Immature natural killer cell (primary cell): ENCODE results near the gene ADRM1. TPM values are rescaled to one million over a fixed set of nuclear protein-coding genes. Genes with fewer than 3 reads are reported as not detected.

Experiments used
- DNase-seq, 3 donors: peaks; one replicate each; pipeline ENCODE4 v3.0.0; 2022; ENCODE audit warnings: mixed read lengths in 1 of 3
- H3K27ac Mint-ChIP-seq, 6 donors: one replicate each; pipeline ENCODE4 v1.8.0; 2020; ENCODE audit warnings: mixed read lengths in 6 of 6, mild to moderate bottlenecking in 5 of 6, inconsistent platforms in 4 of 6, moderate library complexity in 3 of 6
- H3K27me3 Mint-ChIP-seq, 3 donors: one replicate each; pipeline ENCODE4 v1.8.0; 2020 to 2021; ENCODE audit warnings: low read depth in 3 of 3, mild to moderate bottlenecking in 3 of 3, mixed read lengths in 3 of 3, moderate library complexity in 3 of 3, inconsistent platforms in 1 of 3
- H3K36me3 Mint-ChIP-seq, 3 donors: one replicate each; pipeline ENCODE4 v1.8.0; 2020; ENCODE audit warnings: mixed read lengths in 3 of 3, inconsistent platforms in 2 of 3, mild to moderate bottlenecking in 2 of 3
- H3K4me1 Mint-ChIP-seq, 2 donors: one replicate each; pipeline ENCODE4 v1.8.0; 2020; ENCODE audit warnings: inconsistent platforms in 2 of 2, mild to moderate bottlenecking in 2 of 2, mixed read lengths in 2 of 2, moderate library complexity in 1 of 2
- H3K4me3 Mint-ChIP-seq, 5 donors: one replicate each; pipeline ENCODE4 v1.8.0; 2020; ENCODE audit warnings: mild to moderate bottlenecking in 5 of 5, mixed read lengths in 5 of 5, inconsistent platforms in 3 of 5, moderate library complexity in 3 of 5
- H3K9me3 Mint-ChIP-seq, 6 donors: one replicate each; pipeline ENCODE4 v1.8.0; 2020; ENCODE audit warnings: mild to moderate bottlenecking in 6 of 6, mixed read lengths in 6 of 6, inconsistent platforms in 4 of 6, moderate library complexity in 3 of 6
- polyA plus RNA-seq, 3 donors: library from polyadenylated mRNA; unstranded; fragments of 300-500 nt; fragmentation: Illumina TruSeq; gene quantifications; one replicate each; pipeline ENCODE4 v1.2.3, GENCODE V29; 2021

The ADRM1 gene
- polyA plus RNA-seq, 3 donors from 2014 or later, result 97.2 to 132 (median 108) TPM

DNA sequence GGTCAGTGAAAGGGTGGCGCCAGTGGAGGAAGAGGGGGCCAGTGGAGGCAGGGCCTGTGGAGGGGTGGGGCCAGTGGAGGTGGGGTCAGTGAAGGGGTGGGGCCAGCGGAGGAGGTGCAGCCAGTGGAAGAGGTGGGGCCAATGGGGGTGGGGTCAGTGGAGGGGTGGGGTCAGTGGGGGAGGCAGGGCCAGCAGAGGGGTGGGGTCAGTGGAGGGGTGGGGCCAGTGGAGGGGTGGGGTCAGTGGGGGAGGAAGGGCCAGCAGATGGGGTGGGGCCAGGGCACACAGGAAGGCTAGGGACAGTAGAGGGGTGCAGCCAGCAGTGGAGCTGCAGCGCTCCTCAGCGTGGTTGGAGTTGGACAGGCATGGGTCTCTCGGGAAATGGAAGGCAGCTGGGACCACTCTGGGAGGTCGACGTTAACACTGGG, 18.7 kb downstream of the ADRM1 start:
- Mint-ChIP-seq H3K27ac (no peak overlapping the region), H3K4me1 (no peaks in the 10 kb centered on the region), H3K9me3 (no peaks in the 10 kb centered on the region), H3K4me3 (no peak overlapping the region), H3K27me3 (peaks cover 0 to 8% (median 0%) of the 10 kb centered on the region in 3 donors), H3K36me3 (no peaks in the 10 kb centered on the region)
- DNase-seq, result peak in 1 of 3 donors; percentile 19

DNA sequence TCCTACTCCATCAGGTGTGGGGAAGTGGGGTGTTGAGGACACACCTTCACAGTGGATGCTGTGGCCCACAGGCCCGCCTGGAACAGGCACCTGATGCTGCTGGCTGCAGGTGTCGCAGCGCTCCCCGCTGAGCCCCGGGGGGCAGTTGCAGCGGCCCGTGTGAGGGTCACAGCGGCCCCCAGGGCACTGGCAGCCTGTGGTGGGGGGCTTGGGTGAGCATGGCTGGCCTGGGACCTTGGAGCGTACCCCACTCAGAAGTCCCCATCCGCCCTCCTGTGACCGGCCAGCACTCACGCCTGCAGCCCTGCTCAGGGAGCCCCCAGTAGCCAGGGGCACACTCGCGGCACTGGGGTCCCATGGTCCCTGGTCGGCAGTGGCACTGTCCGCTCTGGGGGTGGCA, 19.2 kb downstream of the ADRM1 start:
- DNase-seq, result no peak
- Mint-ChIP-seq H3K27ac (no peak overlapping the region), H3K4me1 (no peaks in the 10 kb centered on the region), H3K27me3 (peaks cover 0 to 8% (median 0%) of the 10 kb centered on the region in 3 donors), H3K9me3 (no peaks in the 10 kb centered on the region), H3K4me3 (no peak overlapping the region), H3K36me3 (no peaks in the 10 kb centered on the region)

DNA sequence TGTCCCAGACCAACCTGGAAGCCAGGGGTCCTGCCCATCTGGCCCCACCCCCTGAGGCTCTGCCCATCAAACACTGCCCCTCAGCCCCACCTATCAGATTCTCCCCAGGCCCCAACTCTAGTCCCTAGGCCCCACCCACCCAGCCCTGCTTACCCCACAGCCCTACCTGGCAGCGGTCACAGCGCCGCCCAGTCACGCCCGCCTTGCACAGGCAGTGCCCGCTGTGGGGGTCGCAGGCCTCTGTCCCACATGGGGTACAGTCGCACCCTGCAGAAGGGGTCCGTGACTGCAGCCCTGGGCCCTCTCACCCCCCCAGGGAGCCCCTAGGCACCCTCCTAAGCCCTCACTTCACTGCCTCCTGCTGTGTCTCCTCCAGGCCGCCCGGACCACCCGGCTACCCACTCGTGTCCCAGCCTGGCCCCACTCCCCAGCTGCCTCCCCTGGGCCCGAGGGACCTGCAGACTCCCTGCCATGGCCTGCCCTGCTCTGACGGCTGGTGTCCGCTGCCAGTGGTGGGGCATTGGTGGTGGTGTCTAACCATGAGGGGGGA, 19.8 kb downstream of the ADRM1 start:
- Mint-ChIP-seq H3K27ac (no peak overlapping the region), H3K27me3 (peaks cover 0 to 8% (median 0%) of the 10 kb centered on the region in 3 donors), H3K4me1 (no peaks in the 10 kb centered on the region), H3K4me3 (no peak overlapping the region), H3K36me3 (no peaks in the 10 kb centered on the region), H3K9me3 (no peaks in the 10 kb centered on the region)
- DNase-seq, result no peak

DNA sequence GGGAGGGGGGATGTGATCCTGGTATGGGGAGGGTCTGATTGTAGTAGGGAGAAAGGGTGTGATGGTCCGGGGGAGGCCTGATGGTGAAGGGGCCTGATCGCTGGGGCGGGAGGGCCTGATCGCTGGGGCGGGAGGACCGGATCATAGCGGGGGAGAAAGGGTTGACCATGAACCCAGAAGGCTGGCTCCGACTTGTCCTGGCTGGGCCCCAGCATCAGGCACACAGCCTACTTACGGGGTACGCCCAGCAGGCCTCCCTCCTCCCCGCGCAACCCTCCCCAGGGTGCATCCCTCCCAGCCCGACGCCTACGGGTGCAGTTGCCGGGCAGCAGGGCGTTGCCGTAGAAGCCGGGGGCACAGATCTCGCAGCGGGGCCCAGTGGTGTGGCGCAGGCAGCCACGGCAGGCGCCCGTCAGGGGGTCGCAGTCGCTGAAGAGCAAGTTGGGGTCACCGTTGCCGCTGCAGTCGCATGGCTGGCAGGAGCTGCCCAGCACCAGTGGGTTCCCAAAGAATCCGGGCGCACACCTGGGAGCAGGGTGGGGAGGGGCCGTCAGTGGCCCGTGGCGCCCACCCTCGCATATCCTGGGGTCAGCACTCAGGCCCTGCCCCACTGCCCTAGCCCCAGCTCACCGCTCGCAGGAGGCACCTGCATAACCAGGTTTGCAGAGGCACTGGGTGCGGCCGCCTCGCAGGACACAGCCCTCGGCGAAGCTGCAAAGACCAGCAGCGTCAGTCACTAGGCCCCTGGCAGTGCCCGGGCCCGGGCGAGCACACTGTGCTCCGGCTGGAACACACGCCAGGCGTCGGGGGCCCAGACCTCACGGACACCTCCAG, 20.6 kb downstream of the ADRM1 start:
- Mint-ChIP-seq H3K27ac (no peak overlapping the region), H3K9me3 (no peaks in the 10 kb centered on the region), H3K4me3 (no peak overlapping the region), H3K36me3 (no peaks in the 10 kb centered on the region), H3K4me1 (no peaks in the 10 kb centered on the region), H3K27me3 (peaks cover 0 to 8% (median 0%) of the 10 kb centered on the region in 3 donors)
- DNase-seq, result no peak

DNA sequence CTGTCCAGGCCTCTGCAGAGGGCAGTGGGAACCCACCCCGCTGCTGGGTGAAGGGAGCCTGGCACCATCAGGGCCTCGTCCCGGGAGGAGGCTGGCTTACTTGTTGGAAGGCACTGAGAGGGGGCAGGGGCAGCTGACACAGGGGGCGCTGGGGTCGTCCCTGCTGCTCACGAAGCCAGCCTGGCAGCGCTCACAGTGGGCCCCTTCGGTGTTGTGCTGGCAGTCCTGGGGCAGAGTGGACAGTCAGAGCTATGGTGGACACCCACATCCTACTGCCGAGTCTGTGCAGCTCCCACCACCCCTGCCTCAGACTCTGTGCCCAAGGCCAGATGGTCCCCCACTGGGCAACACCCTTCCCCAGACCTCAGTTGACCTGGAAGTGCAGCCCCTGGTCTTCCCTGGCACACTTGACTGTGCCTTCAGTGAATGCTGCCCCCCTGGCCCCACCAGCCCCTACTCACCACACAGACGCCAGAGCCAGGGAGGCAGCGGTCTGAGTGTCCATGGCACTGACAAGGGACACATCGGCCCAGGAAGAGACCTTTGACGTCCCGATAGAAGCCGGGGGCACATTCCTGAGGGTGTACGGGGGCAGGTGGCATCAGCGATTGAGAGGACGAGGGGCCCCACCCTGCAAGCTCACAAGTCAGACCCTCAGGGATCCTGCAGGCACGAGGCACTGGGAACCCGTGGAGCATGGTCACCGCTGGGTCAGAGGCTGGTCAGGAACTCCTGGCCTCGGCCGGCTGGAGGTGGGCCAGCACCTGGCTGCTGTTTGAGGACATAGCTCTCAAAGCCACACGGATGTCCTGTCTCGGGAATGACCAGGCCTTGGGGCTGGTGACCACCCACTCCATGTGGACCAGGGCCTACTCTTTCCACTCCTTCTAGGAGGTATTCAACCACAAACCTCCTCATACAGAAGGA, 21.4 kb downstream of the ADRM1 start:
- DNase-seq, result no peak
- no peaks in the 10 kb centered on the region for H3K36me3 Mint-ChIP-seq
- no peaks in the 10 kb centered on the region for H3K9me3 Mint-ChIP-seq
- no peak overlapping the region for H3K4me3 Mint-ChIP-seq
- no peak overlapping the region for H3K27ac Mint-ChIP-seq
- peaks cover 0 to 6% (median 0%) of the 10 kb centered on the region in 3 donors for H3K27me3 Mint-ChIP-seq
- no peaks in the 10 kb centered on the region for H3K4me1 Mint-ChIP-seq

DNA sequence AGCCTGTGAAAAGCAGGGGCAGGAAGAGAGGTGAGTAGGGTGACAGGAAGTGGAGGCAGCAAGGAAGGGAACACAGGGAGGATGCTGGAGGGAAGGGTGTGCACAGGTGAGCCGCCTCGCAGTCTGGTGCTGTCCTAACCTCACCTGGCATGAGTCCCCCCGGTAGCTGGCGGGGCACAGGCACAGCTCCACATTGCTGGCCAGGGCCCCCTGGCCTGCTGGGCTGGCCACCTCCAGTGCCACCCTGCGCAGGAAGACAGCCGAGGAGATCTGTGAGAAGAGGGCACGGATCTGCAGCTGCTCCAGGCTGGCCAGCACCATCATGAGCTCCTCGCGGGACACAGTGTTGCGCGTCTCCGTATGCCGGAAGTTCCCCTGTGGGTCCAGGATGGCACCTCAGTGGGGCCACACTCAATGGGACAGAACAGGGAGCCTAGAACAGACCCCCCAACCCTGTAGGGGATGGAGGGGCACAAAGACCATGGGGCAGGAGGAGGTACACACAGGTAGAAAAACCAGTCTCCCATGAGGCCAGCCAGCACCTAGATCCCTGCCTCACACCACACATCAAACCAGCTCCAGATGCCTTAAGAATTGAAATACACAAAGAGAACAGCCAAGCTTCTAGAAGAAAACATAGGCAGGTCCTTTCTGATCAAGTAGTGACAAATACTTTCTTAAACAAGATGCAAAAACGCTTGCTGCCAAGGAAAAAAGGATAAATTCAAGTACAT, 22.5 kb downstream of the ADRM1 start:
- H3K36me3 Mint-ChIP-seq, result no peaks in the 10 kb centered on the region
- no peak overlapping the region for H3K27ac Mint-ChIP-seq
- H3K9me3 Mint-ChIP-seq, result no peaks in the 10 kb centered on the region
- no peaks in the 10 kb centered on the region for H3K4me1 Mint-ChIP-seq
- no peak for DNase-seq
- peaks cover 0 to 2% (median 0%) of the 10 kb centered on the region in 3 donors for H3K27me3 Mint-ChIP-seq
- no peak overlapping the region for H3K4me3 Mint-ChIP-seq

DNA sequence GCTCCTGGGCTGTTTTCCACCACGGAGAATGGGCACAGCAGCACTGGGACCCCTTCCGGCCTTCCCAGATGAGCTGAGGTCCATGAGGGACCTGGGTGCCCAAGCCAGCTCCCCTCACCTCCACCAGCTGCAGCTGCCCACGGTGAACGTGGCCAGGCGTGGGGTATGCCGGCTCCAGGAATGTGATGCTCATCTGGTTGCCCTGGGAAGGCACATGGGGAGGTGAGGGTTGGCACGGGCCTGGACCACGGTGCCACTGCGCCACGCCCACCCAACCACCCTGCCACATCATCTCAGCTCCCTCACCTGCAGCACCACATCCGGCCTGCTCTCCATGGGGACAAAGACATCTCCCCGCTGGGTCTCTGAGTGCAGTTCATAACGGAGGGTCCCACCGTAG, 23.8 kb downstream of the ADRM1 start:
- Mint-ChIP-seq H3K4me3 (no peak overlapping the region), H3K36me3 (no peaks in the 10 kb centered on the region), H3K27me3 (peaks cover 0 to 2% (median 0%) of the 10 kb centered on the region in 3 donors), H3K27ac (no peak overlapping the region), H3K4me1 (no peaks in the 10 kb centered on the region), H3K9me3 (peaks cover 0 to 1% (median 0%) of the 10 kb centered on the region in 6 donors)
- DNase-seq, result no peak

DNA sequence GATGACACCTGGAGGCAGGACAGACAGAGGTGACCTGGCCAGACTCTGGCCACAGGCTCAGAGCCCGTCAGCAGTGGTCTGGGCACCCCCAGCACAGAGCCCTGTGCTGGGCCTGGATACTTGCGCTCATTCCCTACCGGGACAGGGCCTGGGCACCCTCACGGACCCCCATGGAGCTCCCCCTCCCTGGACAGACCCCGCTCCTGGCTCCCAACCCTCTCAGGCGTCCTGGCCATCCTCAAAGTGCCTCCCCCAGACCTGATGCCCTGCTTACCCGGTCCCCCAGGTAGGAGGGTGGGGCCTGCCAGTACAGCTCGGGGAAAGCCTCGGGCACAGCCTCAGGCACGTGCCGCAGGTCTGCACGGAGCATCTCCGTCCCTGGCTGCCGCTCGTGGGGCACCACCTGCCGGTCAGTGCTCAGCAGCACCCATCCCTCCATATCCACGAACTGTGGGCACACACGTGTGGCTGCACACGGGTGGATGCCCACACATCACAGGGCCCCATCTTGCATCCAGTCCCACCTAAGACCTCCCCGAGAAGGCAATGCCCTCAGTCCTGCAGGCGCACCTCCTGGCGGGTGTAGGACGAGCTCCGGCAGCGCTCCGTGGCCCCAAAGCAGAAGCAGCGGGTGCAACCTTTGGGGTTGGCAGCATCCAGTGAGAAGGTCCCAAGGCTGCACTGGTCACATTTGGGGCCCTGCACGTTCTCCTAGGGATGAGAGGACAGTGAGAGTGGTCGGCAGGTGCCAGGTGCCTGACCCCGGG, 24.3 kb downstream of the ADRM1 start:
- no peaks in the 10 kb centered on the region for H3K27me3 Mint-ChIP-seq
- H3K27ac Mint-ChIP-seq, result no peak overlapping the region
- H3K4me3 Mint-ChIP-seq, result no peak overlapping the region
- no peaks in the 10 kb centered on the region for H3K4me1 Mint-ChIP-seq
- peaks cover 0 to 1% (median 0%) of the 10 kb centered on the region in 6 donors for H3K9me3 Mint-ChIP-seq
- DNase-seq, result no peak
- H3K36me3 Mint-ChIP-seq, result no peaks in the 10 kb centered on the region

DNA sequence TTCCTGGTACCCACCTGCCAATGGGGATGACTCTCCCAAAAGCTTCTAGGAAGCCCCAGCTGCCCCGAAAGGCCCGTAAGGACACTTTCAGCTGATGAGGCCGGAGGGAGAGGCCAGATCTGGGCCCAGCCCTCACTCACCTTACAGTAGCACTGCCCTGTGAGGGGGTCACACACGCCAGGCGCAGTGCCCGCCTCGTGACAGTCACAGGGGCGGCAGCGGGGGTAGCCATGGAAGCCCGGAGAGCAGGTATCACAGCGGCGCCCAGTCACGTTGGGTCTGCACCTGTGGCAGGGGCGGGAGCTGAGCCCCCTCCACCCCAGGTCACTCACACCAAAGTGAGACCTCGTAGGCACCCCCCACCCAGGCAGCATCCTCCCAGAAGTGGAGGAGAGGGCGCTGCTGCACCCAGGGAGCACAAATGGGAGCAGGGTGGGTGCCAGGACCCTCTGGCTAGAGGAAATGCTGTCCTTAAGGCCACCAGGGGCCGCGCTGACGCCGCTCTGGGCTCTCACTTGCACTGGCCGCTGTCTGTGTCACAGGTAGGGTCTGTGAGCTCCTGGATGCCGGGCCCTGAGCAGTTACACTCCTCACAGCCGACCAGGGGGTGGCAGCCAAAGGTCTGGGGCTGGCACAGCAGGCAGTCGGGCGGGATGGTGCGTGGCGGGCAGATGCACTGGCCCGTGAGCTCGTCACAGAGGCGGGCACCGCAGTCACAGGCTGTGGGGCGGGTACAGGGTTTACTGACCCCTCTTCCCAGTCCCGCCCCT, 25.1 kb downstream of the ADRM1 start:
- no peak for DNase-seq
- H3K36me3 Mint-ChIP-seq, result no peaks in the 10 kb centered on the region
- peaks cover 0 to 1% (median 0%) of the 10 kb centered on the region in 6 donors for H3K9me3 Mint-ChIP-seq
- no peaks in the 10 kb centered on the region for H3K27me3 Mint-ChIP-seq
- no peak overlapping the region for H3K4me3 Mint-ChIP-seq
- no peak overlapping the region for H3K27ac Mint-ChIP-seq
- H3K4me1 Mint-ChIP-seq, result no peaks in the 10 kb centered on the region

DNA sequence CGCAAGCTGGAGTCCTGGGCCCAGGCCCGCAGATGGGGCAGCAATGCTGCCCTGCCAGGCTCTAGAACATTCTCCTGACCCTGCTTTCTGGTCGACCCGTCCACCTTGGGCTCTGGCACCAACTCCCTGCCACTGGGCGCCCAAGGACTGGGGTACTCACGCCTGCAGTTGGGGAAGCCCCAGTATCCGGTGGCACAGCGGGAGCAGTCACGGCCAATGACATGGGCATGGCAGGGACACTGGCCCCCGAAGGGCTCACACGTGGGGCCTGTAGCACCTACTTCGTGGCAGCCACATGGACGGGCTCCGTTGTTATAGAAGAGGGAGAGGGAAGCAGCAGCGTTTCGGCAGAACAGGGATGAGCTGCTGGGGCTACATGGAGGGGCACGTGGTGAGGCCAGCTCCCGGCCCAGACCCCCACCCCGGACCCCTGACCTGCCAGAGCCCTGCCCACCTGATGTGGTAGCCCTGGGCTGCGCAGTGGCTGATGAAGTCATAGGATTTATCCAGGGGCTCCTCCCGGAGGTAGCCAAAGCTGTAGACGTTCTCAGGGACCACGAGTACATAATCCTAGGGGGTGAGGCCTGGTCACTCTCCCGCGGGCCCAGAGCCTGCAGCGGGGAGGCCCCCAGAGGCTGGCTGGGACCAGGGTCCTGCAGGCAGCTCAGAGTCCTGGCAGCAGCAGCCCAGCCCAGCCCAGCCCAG, 26.0 kb downstream of the ADRM1 start:
- DNase-seq, result no peak
- Mint-ChIP-seq H3K4me1 (no peaks in the 10 kb centered on the region), H3K4me3 (no peak overlapping the region), H3K27me3 (no peaks in the 10 kb centered on the region), H3K9me3 (peaks cover 0 to 1% (median 0%) of the 10 kb centered on the region in 6 donors), H3K36me3 (no peaks in the 10 kb centered on the region), H3K27ac (no peak overlapping the region)

DNA sequence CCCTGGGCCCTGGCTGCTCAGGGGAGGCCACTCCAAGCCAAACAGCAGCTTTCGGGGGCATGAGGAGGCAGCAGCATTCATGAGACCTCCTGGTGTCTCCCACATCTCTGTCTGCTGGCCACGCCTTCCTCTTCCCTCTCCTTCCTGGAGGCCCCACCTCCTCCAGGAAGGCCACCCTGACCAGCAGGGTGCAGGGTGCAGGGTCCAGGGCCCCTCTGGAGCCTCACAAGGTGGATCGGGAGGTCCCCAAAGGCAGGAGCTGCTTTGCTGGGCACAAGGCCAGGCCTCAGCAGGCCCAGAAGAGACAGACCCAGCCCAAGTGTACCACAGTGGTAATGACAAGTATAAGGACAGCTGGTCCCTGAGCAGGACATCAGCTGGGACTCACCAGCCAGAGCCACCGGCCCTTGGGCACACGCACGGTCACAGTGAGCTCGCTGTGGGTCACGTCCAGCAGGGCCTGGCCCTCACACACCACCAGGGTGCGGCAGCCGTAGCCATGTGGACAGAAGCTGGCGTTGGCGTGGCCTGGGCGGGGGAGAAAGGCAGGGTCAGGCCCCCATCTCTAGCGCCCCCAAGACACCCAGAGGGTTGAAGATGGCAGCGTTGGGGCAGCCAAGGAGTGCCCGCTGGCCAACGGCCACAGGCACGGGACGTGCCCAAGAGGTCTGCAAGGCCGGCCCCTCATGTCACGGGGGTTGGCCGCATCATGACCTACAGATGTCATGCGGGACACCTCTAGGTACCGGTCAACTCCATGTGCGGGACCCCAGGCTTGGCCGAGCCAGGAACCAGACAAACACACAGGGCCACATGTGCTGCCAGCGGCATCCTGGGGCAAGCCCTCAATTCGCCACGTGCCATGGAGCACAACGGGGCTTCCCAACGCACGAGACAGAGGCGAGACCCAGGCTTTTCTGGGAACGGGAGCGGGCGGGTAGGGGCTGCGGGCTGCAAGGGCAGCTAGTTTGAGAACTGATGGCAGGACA, 26.9 kb downstream of the ADRM1 start:
- Mint-ChIP-seq H3K36me3 (no peaks in the 10 kb centered on the region), H3K27me3 (no peaks in the 10 kb centered on the region), H3K4me3 (no peak overlapping the region), H3K9me3 (peaks cover 0 to 1% (median 0%) of the 10 kb centered on the region in 6 donors), H3K4me1 (no peaks in the 10 kb centered on the region), H3K27ac (no peak overlapping the region)
- DNase-seq, result no peak
